Activated T-cell treated with anti-CD3 and anti-CD28 coated beads, Interleukin-2, amount 50 U/mL, for 24 hours (primary cell): ENCODE measurements around the gene TMTC2.

Experiments used
- DNase-seq: peaks from one replicate; pipeline ENCODE4 v3.0.0-alpha.2; 2020
- H3K27ac Mint-ChIP-seq: 2 replicates; pipeline ENCODE4 v1.8.0; 2020; ENCODE audit warnings: mild to moderate bottlenecking, mixed read lengths
- H3K27me3 Mint-ChIP-seq: 2 replicates; pipeline ENCODE4 v1.8.0; 2020; ENCODE audit warnings: mixed read lengths
- H3K36me3 Mint-ChIP-seq: 2 replicates; pipeline ENCODE4 v1.8.0; 2020; ENCODE audit warnings: low read depth, mixed read lengths
- H3K4me1 Mint-ChIP-seq: 2 replicates; pipeline ENCODE4 v1.8.0; 2020; ENCODE audit warnings: low read depth, mixed read lengths
- H3K4me3 Mint-ChIP-seq: 2 replicates; pipeline ENCODE4 v1.8.0; 2020; ENCODE audit warnings: mild to moderate bottlenecking, moderate library complexity, mixed read lengths
- H3K9me3 Mint-ChIP-seq: 2 replicates; pipeline ENCODE4 v1.8.0; 2020; ENCODE audit warnings: mixed read lengths

Gene TMTC2

GRCh38 chr12:82694276-82694675 lies 7.6 kb downstream of the TMTC2 start:
- H3K9me3 Mint-ChIP-seq, result no peaks in the 10 kb centered on the region
- no peak overlapping the region for H3K27ac Mint-ChIP-seq
- peaks cover 3% of the 10 kb centered on the region for H3K4me1 Mint-ChIP-seq
- no peak for DNase-seq
- H3K27me3 Mint-ChIP-seq, result no peaks in the 10 kb centered on the region
- no peak overlapping the region for H3K4me3 Mint-ChIP-seq
- H3K36me3 Mint-ChIP-seq, result peaks cover 5% of the 10 kb centered on the region

DNA sequence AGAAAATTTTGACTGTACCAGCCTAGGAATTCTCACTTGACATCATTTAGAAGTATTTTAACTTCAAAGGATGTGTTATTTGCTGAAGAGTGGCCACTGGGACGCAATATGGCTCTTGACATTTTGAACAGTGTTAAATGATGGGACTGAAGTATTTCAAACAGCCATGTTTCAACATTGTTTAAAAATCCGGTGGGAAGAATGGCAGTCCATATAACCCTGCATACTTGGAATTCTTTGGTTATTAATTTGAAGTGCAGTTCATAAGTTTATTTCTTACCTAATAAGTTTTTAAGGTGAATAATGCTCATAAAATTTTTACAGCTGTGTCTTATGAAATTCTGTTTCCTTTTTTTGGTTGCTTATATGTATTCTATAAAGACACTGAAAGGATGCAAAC lies 8.3 kb downstream of the TMTC2 start:
- H3K36me3 Mint-ChIP-seq, result peaks cover 5% of the 10 kb centered on the region
- H3K27me3 Mint-ChIP-seq, result no peaks in the 10 kb centered on the region
- no peak for DNase-seq
- H3K27ac Mint-ChIP-seq, result no peak overlapping the region
- H3K4me3 Mint-ChIP-seq, result no peak overlapping the region
- peaks cover 2% of the 10 kb centered on the region for H3K4me1 Mint-ChIP-seq
- H3K9me3 Mint-ChIP-seq, result no peaks in the 10 kb centered on the region

DNA sequence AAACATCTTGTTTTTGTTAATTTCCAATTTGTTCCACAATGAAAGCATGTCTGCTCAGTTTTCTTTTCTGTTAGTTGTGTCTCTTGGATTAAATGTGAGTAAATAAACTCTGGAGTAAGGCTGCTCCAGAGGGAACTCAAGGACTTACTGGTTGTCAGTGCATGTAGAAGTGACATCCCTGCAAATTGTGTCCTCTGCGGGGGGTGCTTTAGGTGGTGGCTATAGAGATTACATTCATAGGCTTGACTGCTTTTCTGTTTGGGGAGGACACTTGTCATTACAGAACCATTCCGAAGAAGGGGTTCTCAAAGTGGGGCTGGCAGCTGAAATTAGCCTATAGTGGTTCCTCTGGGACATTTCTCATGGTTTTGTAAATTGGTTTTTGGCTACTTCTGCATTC lies 8.8 kb downstream of the TMTC2 start:
- no peak overlapping the region for H3K4me3 Mint-ChIP-seq
- H3K27ac Mint-ChIP-seq, result no peak overlapping the region
- no peaks in the 10 kb centered on the region for H3K27me3 Mint-ChIP-seq
- H3K4me1 Mint-ChIP-seq, result no peaks in the 10 kb centered on the region
- DNase-seq, result no peak
- H3K36me3 Mint-ChIP-seq, result peaks cover 5% of the 10 kb centered on the region
- no peaks in the 10 kb centered on the region for H3K9me3 Mint-ChIP-seq

DNA sequence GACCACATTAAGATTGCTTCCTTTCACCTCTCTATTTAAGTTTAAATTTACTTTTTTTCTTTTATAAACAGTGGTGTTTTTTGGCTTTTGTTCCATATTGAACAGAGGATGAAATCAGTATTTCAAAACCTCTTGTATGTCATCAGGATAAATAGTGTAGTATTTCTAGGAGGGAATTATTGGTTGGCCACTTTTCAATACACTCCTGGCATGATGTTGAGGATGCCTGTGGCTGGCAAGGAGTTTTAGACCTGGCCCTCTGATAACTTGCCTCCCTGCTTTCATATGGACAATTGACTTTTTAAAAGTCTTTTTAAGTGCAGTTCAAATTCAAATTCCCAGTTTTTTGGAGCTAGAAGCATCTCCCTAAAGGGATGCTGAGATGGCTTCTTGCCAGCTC lies 9.8 kb downstream of the TMTC2 start:
- Mint-ChIP-seq H3K4me1 (no peaks in the 10 kb centered on the region), H3K36me3 (peaks cover 5% of the 10 kb centered on the region), H3K27ac (no peak overlapping the region), H3K27me3 (no peaks in the 10 kb centered on the region), H3K4me3 (no peak overlapping the region), H3K9me3 (no peaks in the 10 kb centered on the region)
- DNase-seq, result no peak

GRCh38 chr12:82698708-82699564 lies 12.2 kb downstream of the TMTC2 start:
- Mint-ChIP-seq H3K9me3 (no peaks in the 10 kb centered on the region), H3K4me3 (no peak overlapping the region), H3K27ac (no peak overlapping the region), H3K4me1 (no peaks in the 10 kb centered on the region), H3K27me3 (no peaks in the 10 kb centered on the region), H3K36me3 (no peaks in the 10 kb centered on the region)
- DNase-seq, result no peak

GRCh38 chr12:82705774-82706173 lies 19.1 kb downstream of the TMTC2 start:
- DNase-seq, result no peak
- Mint-ChIP-seq H3K4me1 (peaks cover 2% of the 10 kb centered on the region), H3K27me3 (no peaks in the 10 kb centered on the region), H3K36me3 (no peaks in the 10 kb centered on the region), H3K4me3 (no peak overlapping the region), H3K27ac (no peak overlapping the region), H3K9me3 (no peaks in the 10 kb centered on the region)

GRCh38 chr12:82708061-82708879 lies 21.6 kb downstream of the TMTC2 start:
- DNase-seq, result no peak
- Mint-ChIP-seq H3K27ac (no peak overlapping the region), H3K9me3 (peaks cover 2% of the 10 kb centered on the region), H3K36me3 (no peaks in the 10 kb centered on the region), H3K4me1 (peaks cover 2% of the 10 kb centered on the region), H3K27me3 (no peaks in the 10 kb centered on the region), H3K4me3 (no peak overlapping the region)

DNA sequence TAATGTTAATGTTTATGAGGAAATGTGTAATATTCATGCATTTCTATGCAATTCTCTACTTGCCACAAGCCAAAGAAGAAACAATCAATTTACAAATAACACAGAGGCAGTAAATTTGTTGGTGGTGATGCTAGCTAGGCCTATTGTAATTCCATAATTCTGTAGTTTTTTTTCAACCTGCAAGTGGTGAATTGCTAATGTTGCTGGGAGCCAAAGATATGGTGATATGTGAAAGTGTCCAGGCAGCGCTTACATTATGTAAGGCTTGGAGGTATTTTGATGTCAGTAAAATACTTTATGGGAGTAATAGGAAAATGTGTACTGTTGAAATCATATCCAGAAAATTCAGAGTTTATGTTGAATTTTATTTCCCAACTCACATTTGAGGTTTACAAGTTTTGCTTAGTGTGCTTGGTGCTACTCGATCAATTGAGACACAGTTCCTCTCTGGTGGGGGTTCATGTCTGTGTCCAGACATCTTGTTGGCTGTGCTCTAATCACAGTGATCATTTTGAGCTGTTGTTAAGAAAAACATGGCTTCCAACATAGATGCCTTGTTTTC lies 23.2 kb downstream of the TMTC2 start:
- H3K4me1 Mint-ChIP-seq, result peaks cover 2% of the 10 kb centered on the region
- H3K4me3 Mint-ChIP-seq, result no peak overlapping the region
- no peaks in the 10 kb centered on the region for H3K36me3 Mint-ChIP-seq
- DNase-seq, result no peak
- H3K9me3 Mint-ChIP-seq, result peaks cover 2% of the 10 kb centered on the region
- H3K27ac Mint-ChIP-seq, result no peak overlapping the region
- H3K27me3 Mint-ChIP-seq, result no peaks in the 10 kb centered on the region

DNA sequence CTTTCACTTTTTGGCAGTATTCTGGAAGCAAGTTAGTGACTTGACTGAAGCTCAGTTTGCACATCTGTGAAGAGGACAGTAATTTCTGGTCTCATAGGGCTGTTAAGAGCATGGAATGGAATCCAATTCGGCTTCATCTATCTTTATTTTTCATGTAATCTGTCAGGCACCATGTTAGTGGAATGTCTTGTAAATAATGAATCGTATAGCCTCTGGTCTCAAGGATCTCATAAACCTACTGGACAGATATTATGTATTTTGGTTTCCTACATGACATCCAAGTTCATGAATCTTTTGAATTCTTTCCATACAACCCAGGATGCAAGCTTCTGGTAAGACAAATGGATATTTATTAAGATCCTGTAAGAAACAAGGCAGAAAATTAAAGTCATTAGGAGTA lies 24.0 kb downstream of the TMTC2 start:
- Mint-ChIP-seq H3K27ac (no peak overlapping the region), H3K9me3 (peaks cover 2% of the 10 kb centered on the region), H3K36me3 (no peaks in the 10 kb centered on the region), H3K4me3 (no peak overlapping the region), H3K4me1 (peaks cover 2% of the 10 kb centered on the region), H3K27me3 (no peaks in the 10 kb centered on the region)
- no peak for DNase-seq

DNA sequence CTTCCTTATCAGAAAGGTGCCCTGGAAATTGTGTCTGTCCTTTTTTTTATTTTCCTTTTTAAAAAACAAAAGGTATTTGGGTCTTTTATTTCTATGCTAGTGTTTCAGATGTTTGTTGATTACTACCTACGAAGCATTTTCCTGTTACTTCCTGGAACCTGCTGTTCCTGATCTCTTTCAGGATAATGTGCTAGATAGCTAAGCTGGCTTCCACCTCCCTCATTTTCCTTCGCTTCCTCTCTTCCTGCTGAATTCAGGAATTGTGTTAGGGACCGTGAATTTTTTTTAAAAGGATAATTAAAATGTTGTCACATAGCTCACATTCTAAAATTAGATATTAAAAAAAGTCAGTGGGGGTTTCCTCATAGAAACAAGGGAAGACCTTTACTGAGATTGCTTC lies 27.7 kb downstream of the TMTC2 start:
- Mint-ChIP-seq H3K27me3 (no peaks in the 10 kb centered on the region), H3K4me3 (no peak overlapping the region), H3K36me3 (no peaks in the 10 kb centered on the region), H3K27ac (no peak overlapping the region), H3K4me1 (no peaks in the 10 kb centered on the region), H3K9me3 (peaks cover 2% of the 10 kb centered on the region)
- no peak for DNase-seq

DNA sequence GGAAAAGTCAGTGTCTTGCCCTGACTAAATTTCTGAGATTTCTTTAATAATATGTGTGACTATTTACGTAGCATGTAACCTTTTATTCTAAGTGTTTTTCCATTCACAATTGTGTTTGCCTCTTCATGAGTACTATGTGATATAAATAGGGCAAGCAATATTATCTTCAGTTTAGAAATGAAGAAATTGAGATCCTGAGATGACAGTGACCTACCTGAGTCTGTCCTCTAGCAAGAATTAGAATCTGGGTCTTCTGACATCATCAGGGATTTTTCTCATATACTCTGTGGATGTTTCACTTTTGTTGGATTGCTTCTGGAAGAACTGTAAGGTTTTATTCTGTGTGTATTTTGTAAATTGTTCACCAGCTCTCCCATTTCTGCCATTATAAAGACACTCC lies 35.0 kb downstream of the TMTC2 start:
- no peaks in the 10 kb centered on the region for H3K9me3 Mint-ChIP-seq
- H3K36me3 Mint-ChIP-seq, result peaks cover 3% of the 10 kb centered on the region
- no peak overlapping the region for H3K4me3 Mint-ChIP-seq
- no peaks in the 10 kb centered on the region for H3K27me3 Mint-ChIP-seq
- H3K4me1 Mint-ChIP-seq, result peaks cover 6% of the 10 kb centered on the region
- H3K27ac Mint-ChIP-seq, result no peak overlapping the region
- no peak for DNase-seq

GRCh38 chr12:82723093-82723492 lies 36.4 kb downstream of the TMTC2 start:
- no peaks in the 10 kb centered on the region for H3K27me3 Mint-ChIP-seq
- H3K4me1 Mint-ChIP-seq, result peaks cover 6% of the 10 kb centered on the region
- no peaks in the 10 kb centered on the region for H3K9me3 Mint-ChIP-seq
- no peak overlapping the region for H3K27ac Mint-ChIP-seq
- DNase-seq, result no peak
- no peak overlapping the region for H3K4me3 Mint-ChIP-seq
- H3K36me3 Mint-ChIP-seq, result peaks cover 3% of the 10 kb centered on the region

DNA sequence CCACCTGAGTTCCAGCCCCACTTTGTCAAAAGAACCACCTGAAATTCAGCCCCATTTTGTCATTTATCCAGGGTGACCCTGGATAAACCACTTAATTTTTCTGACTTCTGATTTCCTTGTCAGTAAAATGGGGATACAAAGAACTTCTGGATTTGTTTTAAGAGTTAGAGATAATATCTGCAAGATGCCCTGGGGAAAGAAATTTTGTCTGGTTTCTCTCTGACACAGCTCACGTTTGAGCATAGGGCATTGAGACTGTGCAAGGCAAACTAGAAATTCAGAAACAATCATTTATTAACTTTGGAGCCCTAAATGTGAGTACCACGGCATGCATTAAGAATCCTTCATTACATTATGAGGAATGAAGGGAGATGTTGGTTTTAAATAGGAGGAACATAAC lies 37.2 kb downstream of the TMTC2 start:
- Mint-ChIP-seq H3K4me3 (no peak overlapping the region), H3K27ac (no peak overlapping the region), H3K9me3 (no peaks in the 10 kb centered on the region), H3K27me3 (no peaks in the 10 kb centered on the region), H3K36me3 (peaks cover 3% of the 10 kb centered on the region), H3K4me1 (peaks cover 6% of the 10 kb centered on the region)
- DNase-seq, result no peak

- Mint-ChIP-seq H3K27me3 (no peaks in the 10 kb centered on the region), H3K4me1 (peaks cover 6% of the 10 kb centered on the region), H3K36me3 (peaks cover 10% of the 10 kb centered on the region), H3K27ac (no peak overlapping the region), H3K9me3 (no peaks in the 10 kb centered on the region), H3K4me3 (no peak overlapping the region)
- no peak for DNase-seq
Measured at GRCh38 chr12:82725741-82726140, 39.0 kb downstream of the TMTC2 start.

GRCh38 chr12:82727886-82728285 lies 41.2 kb downstream of the TMTC2 start:
- Mint-ChIP-seq H3K4me1 (peaks cover 3% of the 10 kb centered on the region), H3K4me3 (no peak overlapping the region), H3K27ac (no peak overlapping the region), H3K36me3 (peaks cover 7% of the 10 kb centered on the region), H3K9me3 (no peaks in the 10 kb centered on the region), H3K27me3 (no peaks in the 10 kb centered on the region)
- no peak for DNase-seq
